Measurements from ENCODE around the gene TNP2. TPM values are rescaled to one million over a fixed set of nuclear protein-coding genes. Genes with fewer than 3 reads are reported as not detected.

TNP2 gene
- total and polyA plus RNA-seq, 8 donors: not detected

DNA sequence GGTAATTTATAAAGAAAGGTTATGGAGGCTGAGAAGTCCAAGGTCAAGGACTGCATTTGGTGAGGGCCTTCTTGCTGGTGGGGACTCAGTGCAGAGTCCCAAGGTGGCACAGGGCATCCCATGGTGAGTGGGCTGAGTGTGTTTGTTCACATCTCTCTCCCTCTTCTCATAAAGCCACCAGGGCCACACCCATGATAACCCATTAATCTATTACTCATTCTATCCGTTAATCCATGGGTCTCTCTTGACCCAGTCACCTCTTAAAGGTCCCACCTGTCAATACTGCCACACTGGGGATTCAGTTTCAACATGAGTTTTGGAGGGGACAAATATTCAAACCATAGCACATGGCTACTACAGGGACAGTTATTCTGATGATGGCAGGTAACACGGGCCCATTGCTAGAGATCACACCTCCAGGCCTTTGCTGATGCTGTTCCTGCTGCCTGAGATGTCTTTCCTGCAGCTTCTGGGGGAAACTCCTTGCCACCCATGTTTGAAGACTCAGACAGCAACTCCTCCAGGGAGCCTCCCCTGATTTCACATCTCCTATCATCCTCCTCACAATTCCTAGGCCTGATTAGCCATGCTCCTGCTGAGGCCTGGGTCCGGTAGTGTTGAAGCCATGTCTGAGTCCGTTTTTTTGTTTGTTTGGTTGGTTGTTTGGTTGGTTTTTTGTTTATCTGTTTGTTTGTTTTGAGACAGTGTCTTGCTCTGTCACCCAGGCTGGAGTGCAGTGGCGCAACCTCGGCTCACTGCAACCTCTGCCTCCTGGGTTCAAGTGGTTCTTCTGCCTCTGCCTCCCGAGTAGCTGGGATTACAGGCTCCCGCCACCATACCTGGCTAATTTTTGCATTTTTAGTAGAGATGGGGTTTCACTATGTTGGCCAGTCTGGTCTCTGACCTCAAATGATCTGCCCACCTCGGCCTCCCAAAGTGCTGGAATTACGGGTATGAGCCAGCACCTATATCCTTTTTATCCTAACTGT lies 29.2 kb downstream of the TNP2 start:
- intact Hi-C loops (cut with DNase I; ENCODE audit: low total_unique reads): no loop called here
- Histone ChIP-seq H3K27me3 (no peaks in the 10 kb centered on the region), H3K4me1 (peaks cover 0 to 18% (median 8%) of the 10 kb centered on the region in 4 donors), H3K4me3 (peak overlapping the region in 1 of 4 donors; percentile 4), H3K27ac (peak overlapping the region in 1 of 5 donors; percentile 13), H3K9me3 (no peaks in the 10 kb centered on the region), H3K36me3 (no peaks in the 10 kb centered on the region)
- no peak for DNase-seq
- WGBS, 5 donors: 77 to 87% (median 78%) methylated on average over 10 of the region's 10 CpGs
- no peak for TF ChIP-seq POLR2A (IDR thresholded peaks at IDR 0.05)
- TF ChIP-seq, protein P1, sequence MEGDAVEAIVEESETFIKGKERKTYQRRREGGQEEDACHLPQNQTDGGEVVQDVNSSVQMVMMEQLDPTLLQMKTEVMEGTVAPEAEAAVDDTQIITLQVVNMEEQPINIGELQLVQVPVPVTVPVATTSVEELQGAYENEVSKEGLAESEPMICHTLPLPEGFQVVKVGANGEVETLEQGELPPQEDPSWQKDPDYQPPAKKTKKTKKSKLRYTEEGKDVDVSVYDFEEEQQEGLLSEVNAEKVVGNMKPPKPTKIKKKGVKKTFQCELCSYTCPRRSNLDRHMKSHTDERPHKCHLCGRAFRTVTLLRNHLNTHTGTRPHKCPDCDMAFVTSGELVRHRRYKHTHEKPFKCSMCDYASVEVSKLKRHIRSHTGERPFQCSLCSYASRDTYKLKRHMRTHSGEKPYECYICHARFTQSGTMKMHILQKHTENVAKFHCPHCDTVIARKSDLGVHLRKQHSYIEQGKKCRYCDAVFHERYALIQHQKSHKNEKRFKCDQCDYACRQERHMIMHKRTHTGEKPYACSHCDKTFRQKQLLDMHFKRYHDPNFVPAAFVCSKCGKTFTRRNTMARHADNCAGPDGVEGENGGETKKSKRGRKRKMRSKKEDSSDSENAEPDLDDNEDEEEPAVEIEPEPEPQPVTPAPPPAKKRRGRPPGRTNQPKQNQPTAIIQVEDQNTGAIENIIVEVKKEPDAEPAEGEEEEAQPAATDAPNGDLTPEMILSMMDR (IDR thresholded peaks at IDR 0.05): no peak
- no peak for TF ChIP-seq POLR2AphosphoS5 (IDR thresholded peaks at IDR 0.05)
- no peak for TF ChIP-seq EP300 (IDR thresholded peaks at IDR 0.05)

DNA sequence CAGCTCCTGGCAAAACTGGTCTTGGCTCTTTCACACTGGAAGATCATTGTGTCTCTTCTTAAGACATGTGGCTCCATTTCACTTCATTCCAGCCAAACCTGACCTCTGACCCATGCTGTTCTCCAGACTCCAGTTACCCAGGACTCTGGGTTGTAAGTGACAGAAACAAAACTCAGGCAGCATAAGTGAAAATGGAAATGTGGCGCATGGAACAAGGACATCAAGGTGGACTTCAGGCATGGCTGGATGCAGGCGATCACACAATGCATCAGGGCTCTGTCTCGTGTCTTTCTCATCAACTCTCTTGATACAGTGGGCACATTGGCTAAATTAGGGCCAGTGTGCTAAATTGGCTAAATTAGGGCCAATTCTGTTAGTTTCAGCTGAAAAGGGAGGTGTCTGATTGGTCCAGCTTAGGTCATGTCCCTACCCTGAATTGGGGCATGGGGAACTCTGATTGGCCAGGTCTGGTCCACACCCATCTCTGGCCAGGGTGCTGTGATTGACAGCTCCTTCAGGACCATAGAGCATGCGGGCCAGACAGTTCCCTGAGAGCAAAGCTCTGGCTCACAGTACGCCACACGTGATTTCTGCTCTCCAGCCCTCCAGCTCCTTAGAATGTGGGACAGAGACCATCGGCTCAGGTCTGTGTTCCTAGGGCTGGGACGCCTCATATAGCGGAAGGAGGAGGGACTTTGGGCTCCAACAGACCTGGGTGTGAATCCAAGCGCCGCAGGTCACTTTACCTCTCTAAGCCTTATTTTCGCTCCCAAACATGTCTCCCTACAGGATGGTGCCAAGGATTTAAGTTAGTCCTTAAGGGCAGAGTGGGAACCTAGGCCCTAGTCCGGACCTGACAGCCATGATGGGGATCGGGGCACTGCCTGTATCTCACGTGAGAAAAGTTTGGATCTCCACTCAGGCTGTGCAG lies 30.6 kb downstream of the TNP2 start:
- TF ChIP-seq, protein P1 (IDR thresholded peaks at IDR 0.05): no peak
- TF ChIP-seq POLR2A (IDR thresholded peaks at IDR 0.05) (no peak), EP300 (IDR thresholded peaks at IDR 0.05) (no peak)
- WGBS, 5 donors: 93 to 98% (median 96%) methylated on average over 14 to 15 of the region's 15 CpGs
- Histone ChIP-seq H3K4me1 (peaks cover 0 to 19% (median 8%) of the 10 kb centered on the region in 4 donors), H3K27ac (no peak overlapping the region), H3K36me3 (no peaks in the 10 kb centered on the region), H3K4me3 (no peak overlapping the region), H3K9me3 (no peaks in the 10 kb centered on the region), H3K27me3 (no peaks in the 10 kb centered on the region)
- intact Hi-C loops (cut with DNase I; ENCODE audit: low total_unique reads): no loop called here
- DNase-seq: no peak

DNA sequence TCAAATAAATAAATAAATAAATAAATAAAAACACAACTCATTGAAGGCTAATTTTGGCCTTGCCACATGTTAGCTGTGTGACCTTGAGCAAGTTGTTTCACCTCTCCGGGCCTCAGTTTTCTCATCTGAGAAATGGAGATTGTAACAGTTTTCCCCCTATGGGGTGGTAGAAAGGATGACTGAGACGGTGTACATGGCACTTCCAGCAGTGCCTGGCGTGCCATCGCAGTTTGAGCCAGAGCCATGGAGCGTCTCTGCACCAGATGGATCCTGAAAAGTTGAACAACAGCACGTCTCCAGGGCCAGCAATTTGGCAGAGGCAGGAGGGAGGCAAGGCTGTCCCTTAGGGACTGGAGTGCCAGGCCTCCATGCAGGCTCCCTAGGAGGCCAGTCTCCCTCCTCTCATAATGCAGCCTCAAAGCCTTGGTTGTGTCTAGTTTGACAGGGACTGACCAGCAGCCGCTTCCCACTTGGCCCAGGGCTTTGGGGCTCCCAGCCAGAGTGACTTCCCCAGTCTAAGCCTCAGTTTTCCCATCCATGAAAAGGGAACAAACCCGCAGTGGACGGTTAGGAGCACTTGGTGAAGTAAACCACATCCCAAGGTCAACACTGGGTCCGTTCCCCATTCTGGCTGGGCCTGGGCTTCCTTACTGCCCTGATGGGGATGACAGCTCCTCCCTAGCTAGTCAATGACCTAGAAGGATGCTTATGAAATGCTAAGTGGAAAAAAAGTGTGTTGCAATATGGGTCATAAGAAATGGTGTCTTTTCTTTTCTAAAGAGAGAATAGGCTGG lies 32.5 kb downstream of the TNP2 start:
- TF ChIP-seq EP300 (IDR thresholded peaks at IDR 0.05): no peak
- no peak for TF ChIP-seq POLR2AphosphoS5 (IDR thresholded peaks at IDR 0.05)
- TF ChIP-seq, protein P1 (IDR thresholded peaks at IDR 0.05): no peak
- TF ChIP-seq POLR2A (IDR thresholded peaks at IDR 0.05): no peak
- Histone ChIP-seq H3K27ac (no peak overlapping the region), H3K4me3 (no peak overlapping the region), H3K4me1 (peaks cover 8 to 30% (median 18%) of the 10 kb centered on the region in 4 donors), H3K27me3 (no peaks in the 10 kb centered on the region), H3K36me3 (no peaks in the 10 kb centered on the region), H3K9me3 (no peaks in the 10 kb centered on the region)
- 80 to 89% (median 87%) methylated on average over 9 to 10 of the region's 10 CpGs for WGBS, 5 donors
- intact Hi-C loops (cut with DNase I; ENCODE audit: low total_unique reads): no loop called here
- no peak for DNase-seq

DNA sequence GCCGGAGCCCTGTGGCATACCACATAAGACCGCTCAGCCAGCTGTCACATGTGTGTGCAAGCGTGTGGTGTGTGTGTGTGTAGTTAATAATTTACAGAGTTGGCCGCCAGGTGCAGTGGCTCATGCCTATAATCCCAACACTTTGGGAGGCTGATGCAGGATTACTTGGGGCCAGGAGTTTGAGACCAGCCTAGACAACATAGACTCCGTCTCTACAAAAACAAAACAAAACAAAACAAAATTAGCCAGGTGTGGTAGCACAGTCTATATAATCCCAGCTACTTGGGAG lies 33.5 kb downstream of the TNP2 start:
- peaks cover 8 to 25% (median 14%) of the 10 kb centered on the region in 4 donors for H3K4me1 ChIP-seq
- no peaks in the 10 kb centered on the region for H3K27me3 ChIP-seq
- peak; percentile 64 to 78 for DNase-seq
- intact Hi-C loops (cut with DNase I; ENCODE audit: low total_unique reads): no loop called here
- H3K36me3 ChIP-seq: no peaks in the 10 kb centered on the region
- H3K9me3 ChIP-seq: no peaks in the 10 kb centered on the region
- WGBS, 5 donors: 36 to 64% (median 46%) methylated on average over 5 of the region's 5 CpGs
- H3K27ac ChIP-seq: peak overlapping the region in 1 of 5 donors; percentile 14
- H3K4me3 ChIP-seq: no peak overlapping the region
- no peak for TF ChIP-seq EP300 (IDR thresholded peaks at IDR 0.05)
- no peak for TF ChIP-seq POLR2A (IDR thresholded peaks at IDR 0.05)
- no peak for TF ChIP-seq POLR2AphosphoS5 (IDR thresholded peaks at IDR 0.05)
- TF ChIP-seq, protein P1 (IDR thresholded peaks at IDR 0.05): no peak
